Astrocyte (in vitro differentiated cells and primary cell): ENCODE measurements around the gene PEPD.

Source experiments
- CTCF ChIP-seq: IDR thresholded peaks from 2 replicates; pipeline ENCODE4 v1.5.1; 2011; ENCODE audit warnings: low read depth, mild to moderate bottlenecking, inconsistent platforms, low read length, moderate library complexity; ENCODE audit not compliant: insufficient read depth
- EZH2 ChIP-seq: IDR thresholded peaks from 2 replicates; pipeline ENCODE4 v1.6.1; 2012; ENCODE audit warnings: mild to moderate bottlenecking, low read length, inconsistent platforms; ENCODE audit not compliant: insufficient read depth

GRCh38 chr19:33547676-33548075, 26.1 kb upstream of the PEPD start:
- TF ChIP-seq CTCF (no peak), EZH2 (no peak)
